GM18909 (cell line): Measurements from ENCODE around the gene ANO8.
"Not testable (repeated sequence)": the region's sequence is repeated elsewhere in the genome, so short reads cannot be mapped to it uniquely, and the experiment has no call there.

Experiments
- ATAC-seq: cut with Tn5 transposase; IDR thresholded peaks from one replicate; pipeline ENCODE4 v1.9.1; 2021; ENCODE audit warnings: mild to moderate bottlenecking; ENCODE audit not compliant: unreplicated experiment, poor library complexity

Gene ANO8

GRCh38 chr19:17294051-17294891 lies 40.4 kb downstream of the ANO8 start:
- no peak for ATAC-seq

- ATAC-seq, result no peak
These were observed 41.0 kb downstream of the ANO8 start for GRCh38 chr19:17293605-17294004.

DNA sequence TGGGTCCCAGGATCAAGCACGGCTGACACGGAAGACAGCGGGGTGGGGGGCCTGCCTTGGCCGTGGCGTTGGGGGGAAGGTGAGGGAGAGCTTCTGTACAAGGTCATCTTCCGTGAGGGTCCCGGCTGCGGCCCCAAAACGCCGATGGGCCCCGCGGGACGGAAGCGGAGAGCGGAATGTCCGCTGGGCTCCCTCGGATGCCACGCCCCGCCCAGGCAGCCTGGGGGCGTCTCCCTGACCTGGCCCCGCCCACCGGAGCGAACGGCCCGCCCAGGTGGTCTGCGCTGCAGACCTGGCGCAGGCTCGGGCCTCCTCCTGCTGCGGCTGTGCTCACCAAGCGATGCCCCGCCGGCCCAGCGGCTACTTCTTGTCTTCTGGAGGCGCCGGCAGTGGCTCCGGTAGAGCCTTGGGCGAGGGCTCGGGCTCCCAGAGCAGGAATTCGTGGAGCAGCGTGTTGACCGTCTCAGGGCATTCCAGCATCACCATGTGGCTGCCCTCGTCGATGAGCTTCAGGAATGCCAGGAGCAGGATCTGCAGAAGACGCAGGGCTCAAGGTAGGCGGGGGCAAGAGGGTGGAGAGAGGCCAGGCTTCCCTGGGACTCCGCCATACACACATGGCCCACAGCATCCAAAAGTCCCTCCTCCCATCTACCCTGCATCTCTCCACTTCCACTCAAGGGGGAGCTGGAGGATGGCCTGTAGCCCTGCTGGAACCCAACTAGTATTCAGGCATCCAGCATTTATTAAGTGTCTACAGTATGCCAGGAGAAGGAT lies 42.2 kb downstream of the ANO8 start:
- peak; percentile 81 for ATAC-seq

DNA sequence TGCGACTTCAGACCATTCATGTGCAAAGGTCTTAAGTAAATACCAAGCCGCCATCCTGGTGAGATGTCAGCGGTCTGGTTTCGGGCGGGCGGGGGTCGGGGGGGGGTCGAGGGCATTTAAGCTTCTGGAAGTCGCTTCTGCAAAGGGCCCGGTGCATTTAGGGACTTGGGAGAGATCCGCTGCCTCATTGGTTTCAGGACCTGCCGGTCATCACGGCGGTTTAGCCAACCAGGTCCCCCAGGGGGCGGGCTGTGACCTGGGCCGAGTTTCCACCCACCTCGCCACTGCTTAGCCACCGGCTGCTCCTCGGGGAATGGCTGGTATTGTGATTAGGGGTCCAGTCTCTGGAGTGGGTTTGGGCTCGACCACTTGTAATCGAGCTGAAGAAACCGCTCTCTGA lies 45.2 kb downstream of the ANO8 start:
- no peak for ATAC-seq

DNA sequence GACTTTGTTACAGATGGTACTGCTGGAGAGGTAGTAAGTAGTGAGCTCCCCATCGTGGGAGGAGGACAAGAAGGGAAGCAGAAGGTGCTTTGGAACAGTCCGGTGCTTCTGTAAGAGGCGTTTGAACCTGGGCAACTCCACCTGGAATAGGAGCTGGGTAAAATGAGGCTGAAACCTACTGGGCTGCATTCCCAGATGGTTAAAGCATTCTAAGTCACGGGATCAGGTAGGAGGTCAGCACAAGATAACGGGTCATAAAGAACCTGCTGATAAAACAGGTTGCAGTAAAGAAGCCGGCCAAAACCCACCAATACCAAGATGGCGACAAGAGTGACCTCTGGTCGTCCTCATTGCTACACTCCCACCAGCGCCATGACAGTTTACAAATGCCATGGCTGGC lies 47.9 kb downstream of the ANO8 start:
- no peak for ATAC-seq

- ATAC-seq, result no peak
These were observed 48.4 kb downstream of the ANO8 start for GRCh38 chr19:17286263-17286662.

GRCh38 chr19:17285415-17286135 lies 49.1 kb downstream of the ANO8 start:
- no peak for ATAC-seq

- ATAC-seq, result no peak
These were observed 51.1 kb downstream of the ANO8 start for GRCh38 chr19:17283504-17283996.

- ATAC-seq, result peak; percentile 62
These were observed 52.0 kb downstream of the ANO8 start for GRCh38 chr19:17282488-17283125.

DNA sequence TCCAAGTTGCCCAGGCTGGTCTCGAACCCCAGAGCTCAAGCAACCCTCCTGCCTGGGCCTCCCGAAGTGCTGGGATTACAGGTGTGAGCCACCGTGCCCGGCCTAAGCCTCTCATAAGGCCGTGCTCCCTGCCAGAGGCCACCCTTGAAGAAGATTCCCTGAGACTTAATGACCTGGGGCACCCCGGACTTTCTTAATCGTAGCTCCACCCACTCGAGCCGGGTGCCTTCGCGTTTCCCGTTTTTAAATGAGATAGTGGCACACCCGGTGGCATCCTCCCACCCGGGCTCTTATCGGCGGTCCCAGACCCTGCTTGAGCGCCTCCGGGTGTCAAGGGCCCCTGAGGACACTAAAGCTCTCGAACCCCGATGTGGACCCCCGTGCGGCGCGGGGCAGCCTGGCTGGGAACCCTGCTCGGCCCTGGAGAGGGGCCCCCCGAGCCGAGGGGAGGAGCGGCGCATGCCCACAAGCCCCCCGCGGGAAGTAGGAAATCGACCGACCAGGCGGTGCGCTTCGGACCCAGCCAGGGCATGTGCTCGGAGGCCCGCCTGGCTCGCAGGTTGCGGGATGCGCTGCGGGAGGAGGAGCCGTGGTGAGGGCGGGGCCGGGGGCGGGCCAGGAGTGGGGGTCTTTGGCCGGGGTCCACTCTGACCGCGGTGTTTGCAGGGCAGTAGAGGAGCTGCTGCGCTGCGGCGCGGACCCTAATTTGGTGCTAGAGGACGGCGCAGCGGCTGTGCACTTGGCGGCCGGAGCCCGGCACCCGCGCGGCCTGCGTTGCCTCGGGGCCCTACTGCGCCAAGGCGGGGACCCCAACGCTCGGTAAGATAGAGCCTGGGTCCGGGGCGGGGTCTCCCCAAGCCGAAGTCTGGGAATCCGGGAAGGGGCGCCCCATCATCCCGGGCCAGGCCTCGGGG lies 53.0 kb downstream of the ANO8 start, which contains the start of gene ANKLE1:
TSS of gene ANKLE1 (plus strand) at position 511 of the 914 bp plus-strand sequence. CDS start at position 531, 20 bp downstream.
- peak; percentile 56 for ATAC-seq

- ATAC-seq, result no peak
These were observed 55.2 kb downstream of the ANO8 start for GRCh38 chr19:17279436-17279835.

- no peak for ATAC-seq
These were observed 59.0 kb downstream of the ANO8 start for GRCh38 chr19:17275441-17276175.

GRCh38 chr19:17274892-17275291 lies 59.8 kb downstream of the ANO8 start:
- ATAC-seq, result not testable (repeated sequence)
